ENCODE results near the gene SRGAP2B. TPM values are rescaled to one million over a fixed set of nuclear protein-coding genes. Genes with fewer than 3 reads are reported as not detected.
"Not testable (repeated sequence)": the region's sequence is repeated elsewhere in the genome, so short reads cannot be mapped to it uniquely, and the experiment has no call there.

The SRGAP2B gene
- 10 to 100 TPM; 11.0 to 15.2 TPM for total RNA-seq
- under 1 TPM; 0.54 to 0.99 (median 0.68) TPM for polyA plus RNA-seq
- 0.67 to 3.9 (median 2.4) reads per million in 6 experiments for total RNA-seq

- H3K9me3 Mint-ChIP-seq, H3K27ac Mint-ChIP-seq, POLR2A ChIA-PET, H3K27me3 Mint-ChIP-seq, DNase-seq, H3K4me1 Mint-ChIP-seq, H3K36me3 Mint-ChIP-seq: not testable (repeated sequence)
- peak; percentile 83 to 85 for ATAC-seq
- peak within 1 kb of the TSS in 8 of 10 donors; percentile 25 to 92 (median 64) for H3K4me3 Mint-ChIP-seq
These were observed at the start of gene SRGAP2B, which contains the start of gene FAM72D for GRCh38 chr1:145095284-145096057. Gene SRGAP2B, minus strand, starts transcription at chr1:145095328. Its CDS starts 2,427 bp downstream, at chr1:145092901. Gene FAM72D, plus strand, starts transcription at chr1:145095974. Its CDS starts 874 bp downstream, at chr1:145096848.

- H3K27ac Mint-ChIP-seq, DNase-seq, H3K27me3 Mint-ChIP-seq, H3K4me3 Mint-ChIP-seq, H3K36me3 Mint-ChIP-seq, ATAC-seq, H3K4me1 Mint-ChIP-seq, POLR2A ChIA-PET, H3K9me3 Mint-ChIP-seq: not testable (repeated sequence)
These were observed 49.3 kb upstream of the SRGAP2B start for GRCh38 chr1:145144264-145144913.

GRCh38 chr1:145140549-145140948 lies 45.4 kb upstream of the SRGAP2B start:
- H3K9me3 Mint-ChIP-seq, DNase-seq, H3K27me3 Mint-ChIP-seq, H3K4me3 Mint-ChIP-seq, H3K4me1 Mint-ChIP-seq, H3K36me3 Mint-ChIP-seq, ATAC-seq, POLR2A ChIA-PET, H3K27ac Mint-ChIP-seq: not testable (repeated sequence)

GRCh38 chr1:145134476-145134875 lies 39.3 kb upstream of the SRGAP2B start:
- H3K4me3 Mint-ChIP-seq, DNase-seq, H3K36me3 Mint-ChIP-seq, H3K9me3 Mint-ChIP-seq, POLR2A ChIA-PET, H3K4me1 Mint-ChIP-seq, ATAC-seq, H3K27ac Mint-ChIP-seq, H3K27me3 Mint-ChIP-seq: not testable (repeated sequence)

- POLR2A ChIA-PET, H3K4me1 Mint-ChIP-seq, ATAC-seq, H3K4me3 Mint-ChIP-seq, H3K36me3 Mint-ChIP-seq, DNase-seq, H3K9me3 Mint-ChIP-seq, H3K27me3 Mint-ChIP-seq, H3K27ac Mint-ChIP-seq: not testable (repeated sequence)
These were observed 33.8 kb upstream of the SRGAP2B start for GRCh38 chr1:145128697-145129469.

GRCh38 chr1:145127144-145127543 lies 32.0 kb upstream of the SRGAP2B start:
- H3K27me3 Mint-ChIP-seq, DNase-seq, H3K4me1 Mint-ChIP-seq, H3K36me3 Mint-ChIP-seq, H3K9me3 Mint-ChIP-seq, H3K4me3 Mint-ChIP-seq, ATAC-seq, H3K27ac Mint-ChIP-seq, POLR2A ChIA-PET: not testable (repeated sequence)

GRCh38 chr1:145125112-145125511 lies 30.0 kb upstream of the SRGAP2B start:
- ATAC-seq, H3K9me3 Mint-ChIP-seq, H3K27me3 Mint-ChIP-seq, POLR2A ChIA-PET, H3K27ac Mint-ChIP-seq, H3K4me3 Mint-ChIP-seq, H3K36me3 Mint-ChIP-seq, DNase-seq, H3K4me1 Mint-ChIP-seq: not testable (repeated sequence)

GRCh38 chr1:145123992-145124641 lies 29.0 kb upstream of the SRGAP2B start:
- H3K4me3 Mint-ChIP-seq, DNase-seq, H3K36me3 Mint-ChIP-seq, H3K27me3 Mint-ChIP-seq, H3K27ac Mint-ChIP-seq, H3K4me1 Mint-ChIP-seq, H3K9me3 Mint-ChIP-seq, POLR2A ChIA-PET: not testable (repeated sequence)
- peak; percentile 63 to 68 for ATAC-seq

GRCh38 chr1:145123062-145123395 lies 27.9 kb upstream of the SRGAP2B start:
- H3K9me3 Mint-ChIP-seq, H3K4me3 Mint-ChIP-seq, H3K4me1 Mint-ChIP-seq, H3K27ac Mint-ChIP-seq, POLR2A ChIA-PET, ATAC-seq, H3K27me3 Mint-ChIP-seq, DNase-seq, H3K36me3 Mint-ChIP-seq: not testable (repeated sequence)

GRCh38 chr1:145122344-145123061 lies 27.4 kb upstream of the SRGAP2B start:
- H3K27me3 Mint-ChIP-seq, DNase-seq, H3K27ac Mint-ChIP-seq, H3K9me3 Mint-ChIP-seq, ATAC-seq, H3K36me3 Mint-ChIP-seq, H3K4me3 Mint-ChIP-seq, H3K4me1 Mint-ChIP-seq, POLR2A ChIA-PET: not testable (repeated sequence)

- H3K36me3 Mint-ChIP-seq, ATAC-seq, H3K4me3 Mint-ChIP-seq, POLR2A ChIA-PET, DNase-seq, H3K9me3 Mint-ChIP-seq, H3K27me3 Mint-ChIP-seq, H3K4me1 Mint-ChIP-seq, H3K27ac Mint-ChIP-seq: not testable (repeated sequence)
These were observed 24.7 kb upstream of the SRGAP2B start for GRCh38 chr1:145119842-145120241.

Data from naive thymus-derived CD8-positive, alpha-beta T cell (primary cell).